Left ventricle myocardium inferior (tissue), 1 donor: ENCODE data around the gene ADCY7. TPM values are rescaled to one million over a fixed set of nuclear protein-coding genes. Genes with fewer than 3 reads are reported as not detected.

Experiments used
- DNase-seq: peaks from one replicate; pipeline ENCODE4 v3.0.0-alpha.2; 2020
- H3K27ac ChIP-seq: fragments of 200-600 bp; replicated peaks from 2 replicates; pipeline ENCODE4 v1.8.0; 2021
- H3K27me3 ChIP-seq: fragments of 200-600 bp; 2 replicates; pipeline ENCODE4 v1.8.0; 2021; ENCODE audit warnings: low read depth
- H3K36me3 ChIP-seq: fragments of 200-600 bp; 2 replicates; pipeline ENCODE4 v1.8.0; 2021
- H3K4me1 ChIP-seq: fragments of 200-600 bp; 2 replicates; pipeline ENCODE4 v1.8.0; 2021
- H3K4me3 ChIP-seq: fragments of 200-600 bp; 2 replicates; pipeline ENCODE4 v1.8.0; 2021; ENCODE audit warnings: mild to moderate bottlenecking, moderate library complexity
- H3K9me3 ChIP-seq: fragments of 200-600 bp; replicated peaks from 2 replicates; pipeline ENCODE4 v1.8.0; 2021
- intact Hi-C: fragments of 100-400 bp; cut with micrococcal nuclease; formaldehyde crosslinking; loops from one replicate; pipeline ENCODE4 v1.11.0; 2022
- total RNA-seq: library from RNA; stranded (reverse); fragmentation: NEBNext Ultra II Directional; extraction: Animal tissue kit (Norgen Biotek cat#: 25700); gene quantifications from one replicate; pipeline ENCODE4 v1.2.1, GENCODE V29; 2021
- TF ChIP-seq, protein P1 (sequence below): fragments of 200-600 bp; IDR thresholded peaks from 2 replicates; pipeline ENCODE4 v1.8.0; 2021; ENCODE audit warnings: antibody characterized with exemption, mild to moderate bottlenecking, borderline replicate concordance
- donor health status: DM: no; HTN: yes; CAD: no; lungs with severe emphysema.

ADCY7 gene
- total RNA-seq, 1 donor from 2014 or later: 9.7 TPM

DNA sequence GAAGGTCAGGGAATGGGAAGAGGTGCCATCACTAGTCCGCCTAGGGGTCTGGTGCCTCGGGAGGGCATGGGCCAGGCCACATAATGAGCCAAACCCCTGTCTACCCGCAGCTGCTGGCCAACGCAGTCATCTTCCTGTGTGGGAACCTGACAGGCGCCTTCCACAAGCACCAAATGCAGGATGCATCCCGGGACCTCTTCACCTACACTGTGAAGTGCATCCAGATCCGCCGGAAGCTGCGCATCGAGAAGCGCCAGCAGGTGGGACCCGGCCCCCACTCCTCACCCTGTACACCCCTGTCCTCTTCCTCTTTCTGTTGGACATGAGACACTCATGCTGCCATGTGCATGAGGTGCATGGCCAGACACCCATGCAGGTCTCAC is 26.2 kb downstream of the ADCY7 start:
- Histone ChIP-seq H3K27ac (no peak overlapping the region), H3K4me3 (no peak overlapping the region), H3K36me3 (no peaks in the 10 kb centered on the region), H3K9me3 (no peaks in the 10 kb centered on the region), H3K4me1 (peaks cover 6% of the 10 kb centered on the region), H3K27me3 (no peaks in the 10 kb centered on the region)
- TF ChIP-seq, protein P1, sequence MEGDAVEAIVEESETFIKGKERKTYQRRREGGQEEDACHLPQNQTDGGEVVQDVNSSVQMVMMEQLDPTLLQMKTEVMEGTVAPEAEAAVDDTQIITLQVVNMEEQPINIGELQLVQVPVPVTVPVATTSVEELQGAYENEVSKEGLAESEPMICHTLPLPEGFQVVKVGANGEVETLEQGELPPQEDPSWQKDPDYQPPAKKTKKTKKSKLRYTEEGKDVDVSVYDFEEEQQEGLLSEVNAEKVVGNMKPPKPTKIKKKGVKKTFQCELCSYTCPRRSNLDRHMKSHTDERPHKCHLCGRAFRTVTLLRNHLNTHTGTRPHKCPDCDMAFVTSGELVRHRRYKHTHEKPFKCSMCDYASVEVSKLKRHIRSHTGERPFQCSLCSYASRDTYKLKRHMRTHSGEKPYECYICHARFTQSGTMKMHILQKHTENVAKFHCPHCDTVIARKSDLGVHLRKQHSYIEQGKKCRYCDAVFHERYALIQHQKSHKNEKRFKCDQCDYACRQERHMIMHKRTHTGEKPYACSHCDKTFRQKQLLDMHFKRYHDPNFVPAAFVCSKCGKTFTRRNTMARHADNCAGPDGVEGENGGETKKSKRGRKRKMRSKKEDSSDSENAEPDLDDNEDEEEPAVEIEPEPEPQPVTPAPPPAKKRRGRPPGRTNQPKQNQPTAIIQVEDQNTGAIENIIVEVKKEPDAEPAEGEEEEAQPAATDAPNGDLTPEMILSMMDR: no peak
- intact Hi-C loops: no loop called here
- DNase-seq: no peak

DNA sequence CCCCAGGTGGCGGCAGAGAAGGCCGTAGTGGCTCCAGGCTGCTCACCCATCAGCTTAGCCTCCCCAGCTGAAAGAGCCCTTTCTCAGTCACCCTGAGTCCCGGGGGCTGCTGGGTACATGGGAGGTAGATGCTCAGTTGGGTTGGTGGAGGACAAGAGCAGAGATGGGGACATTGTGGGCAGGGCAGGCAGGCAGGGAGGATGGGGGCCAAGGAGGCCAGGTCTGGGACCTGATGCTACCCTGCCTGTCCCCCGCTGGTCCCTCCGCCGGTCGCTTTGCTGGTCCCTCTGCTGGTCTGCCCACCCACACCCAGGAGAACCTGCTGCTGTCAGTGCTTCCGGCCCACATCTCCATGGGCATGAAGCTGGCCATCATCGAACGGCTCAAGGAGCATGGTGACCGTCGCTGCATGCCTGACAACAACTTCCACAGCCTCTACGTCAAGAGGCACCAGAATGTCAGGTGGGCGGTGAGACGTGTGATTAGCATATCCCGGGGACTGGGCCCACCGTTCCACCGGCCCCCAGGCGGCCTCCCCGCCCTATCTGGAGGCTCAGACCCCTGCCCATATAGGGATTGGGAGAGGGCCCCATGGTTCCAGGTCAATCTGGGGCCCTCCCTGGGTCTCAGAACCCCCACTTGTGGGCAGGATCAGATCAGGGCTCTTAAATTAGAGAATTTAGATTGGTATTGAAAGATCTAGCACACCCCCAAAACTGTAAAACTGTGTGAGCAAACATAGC is 26.9 kb downstream of the ADCY7 start:
- DNase-seq: no peak
- Histone ChIP-seq H3K27me3 (no peaks in the 10 kb centered on the region), H3K27ac (no peak overlapping the region), H3K36me3 (no peaks in the 10 kb centered on the region), H3K4me3 (no peak overlapping the region), H3K9me3 (no peaks in the 10 kb centered on the region), H3K4me1 (peaks cover 10% of the 10 kb centered on the region)
- intact Hi-C loops: no loop called here
- TF ChIP-seq, protein P1: no peak

DNA sequence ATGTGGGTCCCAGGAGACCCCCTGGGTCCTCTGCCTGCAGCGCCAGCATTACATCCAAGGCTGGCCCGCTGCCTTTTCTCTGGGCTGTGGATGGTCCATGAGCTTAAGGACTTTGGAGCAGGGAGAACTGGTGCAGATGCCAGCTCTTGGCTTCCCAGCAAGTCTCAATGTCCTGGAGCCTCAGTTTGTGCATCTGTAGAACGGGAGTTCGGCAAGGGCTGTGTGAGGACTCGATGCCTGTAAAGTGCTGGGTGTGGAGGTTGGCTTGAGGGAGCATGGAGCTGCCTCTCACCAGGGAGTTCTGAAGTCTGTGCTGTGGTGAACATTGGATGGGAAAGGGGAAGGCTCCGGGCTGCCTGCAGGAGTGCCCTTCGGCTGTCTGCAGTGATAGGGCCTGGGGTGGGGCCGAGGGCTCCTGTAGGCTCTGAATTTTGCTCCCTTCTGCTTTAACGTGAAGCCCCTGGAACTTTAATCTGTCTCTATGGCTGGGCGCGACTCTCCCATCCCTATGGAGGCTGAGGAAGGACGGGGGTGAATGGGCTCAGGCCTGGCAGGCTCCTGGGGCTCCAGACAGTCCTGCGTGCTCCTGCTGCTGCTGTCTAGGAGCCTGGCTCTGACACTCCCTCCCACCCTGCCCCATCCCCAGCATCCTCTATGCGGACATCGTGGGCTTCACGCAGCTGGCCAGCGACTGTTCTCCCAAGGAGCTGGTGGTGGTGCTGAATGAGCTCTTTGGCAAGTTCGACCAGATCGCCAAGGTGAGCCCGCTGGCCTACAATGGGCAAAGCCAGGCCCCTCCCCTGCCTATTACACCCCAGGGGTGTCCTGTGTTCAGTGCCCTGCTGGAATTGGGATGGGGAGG is 27.9 kb downstream of the ADCY7 start:
- H3K36me3 ChIP-seq: no peaks in the 10 kb centered on the region
- no peaks in the 10 kb centered on the region for H3K9me3 ChIP-seq
- H3K4me3 ChIP-seq: no peak overlapping the region
- DNase-seq: peak; percentile 7
- H3K27me3 ChIP-seq: no peaks in the 10 kb centered on the region
- TF ChIP-seq, protein P1: no peak
- peaks cover 10% of the 10 kb centered on the region for H3K4me1 ChIP-seq
- no peak overlapping the region for H3K27ac ChIP-seq
- intact Hi-C loops: no loop called here

DNA sequence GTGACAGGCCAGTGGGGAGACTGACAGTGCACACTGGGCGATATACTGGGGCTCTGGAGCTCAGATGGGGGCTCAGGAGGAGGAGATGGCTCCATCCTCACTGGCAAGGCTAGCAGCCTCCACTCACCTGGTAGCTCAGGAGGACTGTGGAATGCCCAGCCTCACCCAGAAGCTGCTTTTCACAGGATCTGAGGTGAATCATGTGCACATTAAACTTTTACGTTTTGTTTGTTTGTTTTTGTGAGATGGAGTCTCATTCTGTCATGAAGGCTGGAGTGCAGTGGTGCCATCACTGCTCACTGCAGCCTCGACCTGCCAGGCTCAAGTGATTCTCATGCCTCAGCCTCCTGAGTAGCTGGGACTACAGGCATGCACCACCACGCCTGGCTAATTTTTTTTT is 28.6 kb downstream of the ADCY7 start:
- no peak overlapping the region for H3K4me3 ChIP-seq
- TF ChIP-seq, protein P1: no peak
- intact Hi-C loops: no loop called here
- H3K27ac ChIP-seq: no peak overlapping the region
- H3K36me3 ChIP-seq: no peaks in the 10 kb centered on the region
- no peaks in the 10 kb centered on the region for H3K9me3 ChIP-seq
- DNase-seq: no peak
- H3K27me3 ChIP-seq: no peaks in the 10 kb centered on the region
- peaks cover 10% of the 10 kb centered on the region for H3K4me1 ChIP-seq

DNA sequence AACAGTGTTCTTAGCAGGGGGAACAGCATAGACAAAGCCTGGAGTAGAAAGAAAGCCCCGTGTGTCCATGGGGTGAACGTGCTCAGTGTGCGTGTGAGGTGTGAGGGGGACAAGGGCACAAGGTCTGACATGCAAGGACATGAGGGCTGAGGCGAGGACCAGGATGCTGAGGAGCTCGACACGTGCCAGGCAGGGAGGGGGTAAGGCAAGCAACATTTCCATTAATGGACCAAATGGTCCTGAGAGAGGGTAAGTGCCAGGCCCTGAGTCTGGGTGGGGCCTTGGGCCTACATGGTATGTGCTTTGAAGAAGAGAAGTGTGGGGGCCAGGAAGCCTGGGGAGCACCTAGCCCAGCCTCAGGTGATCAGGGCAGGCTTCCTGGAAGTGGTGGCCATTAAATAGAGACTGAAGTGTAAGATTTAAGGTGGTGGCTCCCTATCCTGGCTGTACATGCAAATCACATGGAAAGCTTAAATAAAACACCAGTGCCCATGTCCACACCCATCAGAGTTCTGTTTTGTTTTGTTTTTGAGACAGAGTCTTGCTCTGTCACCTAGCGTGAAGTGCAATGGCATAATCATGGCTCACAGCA is 29.3 kb downstream of the ADCY7 start:
- intact Hi-C loops: no loop called here
- Histone ChIP-seq H3K4me3 (no peak overlapping the region), H3K9me3 (no peaks in the 10 kb centered on the region), H3K27ac (no peak overlapping the region), H3K4me1 (peaks cover 10% of the 10 kb centered on the region), H3K36me3 (no peaks in the 10 kb centered on the region), H3K27me3 (no peaks in the 10 kb centered on the region)
- DNase-seq: peak; percentile 2
- TF ChIP-seq, protein P1: no peak
